ENCODE results near the gene CACNA2D4.
A peak's percentile ranks its signal among the peaks of the same experiment; 100 is the strongest.

Gene CACNA2D4

GRCh38 chr12:1935700-1936378, 17.4 kb upstream of the CACNA2D4 start:
- in situ Hi-C loops (cut with MboI; ENCODE audit: low pct_unique_long_range_greater_than_20kb, low sequenced_read_pairs): loop anchor here (10.0 kb wide), 3 partner anchors 131 to 311 kb away; partner anchors contain the start of gene WNT5B

GRCh38 chr12:1935242-1935641, 16.8 kb upstream of the CACNA2D4 start:
- no peak for DNase-seq
- in situ Hi-C loops (cut with MboI; ENCODE audit: low pct_unique_long_range_greater_than_20kb, low sequenced_read_pairs): loop anchor here (10.0 kb wide), 3 partner anchors 130 to 310 kb away; partner anchors contain the start of gene WNT5B

More at GRCh38 chr12:1935700-1936378, 17.4 kb upstream of the CACNA2D4 start:
- DNase-seq: no peak

- no peak for DNase-seq
- in situ Hi-C loops (cut with MboI; ENCODE audit: low pct_unique_long_range_greater_than_20kb, low sequenced_read_pairs): loop anchor here (10.0 kb wide), 3 partner anchors 130 to 310 kb away; partner anchors contain the start of gene WNT5B
Measured at GRCh38 chr12:1934831-1935230, 16.4 kb upstream of the CACNA2D4 start.

- in situ Hi-C loops (cut with MboI; ENCODE audit: low pct_unique_long_range_greater_than_20kb, low sequenced_read_pairs): loop anchor here (10.0 kb wide), 3 partner anchors 129 to 309 kb away; partner anchors contain the start of gene WNT5B
- DNase-seq: no peak
Measured at GRCh38 chr12:1934068-1934467, 15.6 kb upstream of the CACNA2D4 start.

- DNase-seq: peak; percentile 73
- in situ Hi-C loops (cut with MboI; ENCODE audit: low pct_unique_long_range_greater_than_20kb, low sequenced_read_pairs): loop anchor here (10.0 kb wide), 3 partner anchors 129 to 309 kb away; partner anchors contain the start of gene WNT5B
Measured at GRCh38 chr12:1933342-1934051, 15.0 kb upstream of the CACNA2D4 start.

- DNase-seq: peak; percentile 78
- in situ Hi-C loops (cut with MboI; ENCODE audit: low pct_unique_long_range_greater_than_20kb, low sequenced_read_pairs): loop anchor here (10.0 kb wide), 3 partner anchors 128 to 308 kb away; partner anchors contain the start of gene WNT5B
Measured at GRCh38 chr12:1932264-1932777, 13.9 kb upstream of the CACNA2D4 start.

GRCh38 chr12:1931642-1932041, 13.2 kb upstream of the CACNA2D4 start:
- no peak for DNase-seq
- in situ Hi-C loops (cut with MboI; ENCODE audit: low pct_unique_long_range_greater_than_20kb, low sequenced_read_pairs): loop anchor here (10.0 kb wide), 3 partner anchors 127 to 307 kb away; partner anchors contain the start of gene WNT5B

GRCh38 chr12:1930803-1931597, 12.5 kb upstream of the CACNA2D4 start:
- in situ Hi-C loops (cut with MboI; ENCODE audit: low pct_unique_long_range_greater_than_20kb, low sequenced_read_pairs): loop anchor here (10.0 kb wide), 3 partner anchors 126 to 306 kb away; partner anchors contain the start of gene WNT5B
- no peak for DNase-seq

- DNase-seq: peak; percentile 60
- in situ Hi-C loops (cut with MboI; ENCODE audit: low pct_unique_long_range_greater_than_20kb, low sequenced_read_pairs): loop anchor here (10.0 kb wide), 3 partner anchors 125 to 305 kb away; partner anchors contain the start of gene WNT5B
Measured at GRCh38 chr12:1929985-1930802, 11.7 kb upstream of the CACNA2D4 start.

GRCh38 chr12:1929241-1929984, 11.0 kb upstream of the CACNA2D4 start:
- in situ Hi-C loops (cut with MboI; ENCODE audit: low pct_unique_long_range_greater_than_20kb, low sequenced_read_pairs): no loop called here
- peak; percentile 18 for DNase-seq

GRCh38 chr12:1928439-1929121, 10.1 kb upstream of the CACNA2D4 start:
- in situ Hi-C loops (cut with MboI; ENCODE audit: low pct_unique_long_range_greater_than_20kb, low sequenced_read_pairs): no loop called here
- DNase-seq: no peak

- in situ Hi-C loops (cut with MboI; ENCODE audit: low pct_unique_long_range_greater_than_20kb, low sequenced_read_pairs): no loop called here
Measured at GRCh38 chr12:1927751-1928351, 9.4 kb upstream of the CACNA2D4 start.

GRCh38 chr12:1927051-1927680, 8.7 kb upstream of the CACNA2D4 start:
- in situ Hi-C loops (cut with MboI; ENCODE audit: low pct_unique_long_range_greater_than_20kb, low sequenced_read_pairs): no loop called here
- no peak for DNase-seq

More at GRCh38 chr12:1927751-1928351, 9.4 kb upstream of the CACNA2D4 start:
- no peak for DNase-seq

GRCh38 chr12:1926251-1926657, 7.8 kb upstream of the CACNA2D4 start:
- no peak for DNase-seq

GRCh38 chr12:1925684-1926006, 7.2 kb upstream of the CACNA2D4 start:
- in situ Hi-C loops (cut with MboI; ENCODE audit: low pct_unique_long_range_greater_than_20kb, low sequenced_read_pairs): no loop called here
- no peak for DNase-seq

More at GRCh38 chr12:1926251-1926657, 7.8 kb upstream of the CACNA2D4 start:
- in situ Hi-C loops (cut with MboI; ENCODE audit: low pct_unique_long_range_greater_than_20kb, low sequenced_read_pairs): no loop called here

GRCh38 chr12:1924996-1925683, 6.7 kb upstream of the CACNA2D4 start:
- in situ Hi-C loops (cut with MboI; ENCODE audit: low pct_unique_long_range_greater_than_20kb, low sequenced_read_pairs): no loop called here
- DNase-seq: no peak
